K562 (cell line): Measurements from ENCODE around the gene ZSWIM3. TPM values are rescaled to one million over a fixed set of nuclear protein-coding genes. Genes with fewer than 3 reads are reported as not detected.

Experiments
- ATAC-seq: fragments of 200-7000 bp; cut with Tn5 transposase; 3 replicates; pipeline ENCODE4 v1.9.1; 2020; ENCODE audit warnings: moderate library complexity
- BruUV-seq: library from RNA; stranded (reverse); fragments of 400-500 nt; replicated peaks from 2 replicates; lab custom pipeline; 2021; lab: Mats Ljungman, UMichigan
- CTCF ChIA-PET: fragments of 300-600 bp; formaldehyde crosslinking; extraction: SDS; loops from one replicate; lab custom pipeline; 2021; ENCODE audit warnings: low intra/inter-chr PET ratio; lab: Yijun Ruan, JAX
- POLR2A ChIA-PET: fragments of 300-600, 350-650 bp; sonication (Branson Sonifier 250); formaldehyde crosslinking; extraction: SDS; loops from one replicate; lab custom pipeline; 2021; ENCODE audit warnings: antibody characterized with exemption, inconsistent platforms; lab: Yijun Ruan, JAX
- DNase-seq, 4 experiments: peaks; one replicate each; pipeline versions ENCODE4 v3.0.0 to v3.0.0-alpha.2; 2011 to 2018; ENCODE audit warnings: low spot score in 3 of 4, mixed read lengths in 3 of 4; ENCODE audit errors: extremely low read depth in 1 of 4
- FAIRE-seq: peaks from 2 replicates; lab custom pipeline; 2011; peaks lifted over from hg19 to GRCh38; lab: Jason Lieb, UNC
- H2AFZ ChIP-seq: 2 replicates; pipeline ENCODE4 v1.6.0; 2011; ENCODE audit warnings: low read depth, low read length, control low read depth, inconsistent platforms
- H3K27ac ChIP-seq: fragments of 200-600 bp; 3 replicates; pipeline ENCODE4 v1.8.0; 2011; ENCODE audit warnings: low read depth, mild to moderate bottlenecking, control low read depth, inconsistent platforms, low read length, moderate library complexity, mixed read lengths; ENCODE audit errors: extremely low read depth
- H3K27me3 ChIP-seq, 2 experiments: fragments of 300-600 bp in 1 of 2; 2 replicates in 1 of 2; 3 replicates in 1 of 2; pipeline versions ENCODE4 v1.6.0 to v1.8.0; 2011; ENCODE audit warnings: inconsistent platforms in 2 of 2, low read length in 2 of 2, mild to moderate bottlenecking in 1 of 2, mixed read lengths in 1 of 2, moderate library complexity in 1 of 2; ENCODE audit not compliant: control insufficient read depth in 2 of 2, insufficient read depth in 2 of 2
- H3K36me3 ChIP-seq: fragments of 300-600 bp; 3 replicates; pipeline ENCODE4 v1.8.0; 2011; ENCODE audit warnings: mild to moderate bottlenecking, low read length, inconsistent platforms; ENCODE audit not compliant: control insufficient read depth, insufficient read depth
- H3K4me1 ChIP-seq, 2 experiments: fragments of 200-600 bp in 1 of 2; replicated peaks in 1 of 2; 2 replicates in 1 of 2; 3 replicates in 1 of 2; pipeline versions ENCODE4 v1.5.1 to v1.8.0; 2011; ENCODE audit warnings: inconsistent platforms in 2 of 2, low read length in 2 of 2, mild to moderate bottlenecking in 1 of 2, mixed read lengths in 1 of 2, moderate library complexity in 1 of 2; ENCODE audit not compliant: control insufficient read depth in 2 of 2, insufficient read depth in 2 of 2
- H3K4me2 ChIP-seq: 2 replicates; pipeline ENCODE4 v1.6.1; 2011; ENCODE audit warnings: low read length, control low read depth, inconsistent platforms, mixed read lengths; ENCODE audit not compliant: insufficient read depth
- H3K4me3 ChIP-seq: fragments of 200-600 bp; sonication (generic), shearing (Covaris generic); 2 replicates; pipeline ENCODE4 v1.5.1; 2016; ENCODE audit warnings: control low read depth, inconsistent platforms
- H3K79me2 ChIP-seq: fragments of 200-600 bp; 3 replicates; pipeline ENCODE4 v1.8.0; 2011; ENCODE audit warnings: low read length, inconsistent platforms; ENCODE audit not compliant: control insufficient read depth, insufficient read depth
- H3K9ac ChIP-seq, 2 experiments: 2 replicates each; pipeline versions ENCODE4 v1.6.0 to v1.6.1; 2011; ENCODE audit warnings: low read depth in 2 of 2, low read length in 2 of 2, control low read depth in 1 of 2, inconsistent platforms in 1 of 2, mild to moderate bottlenecking in 1 of 2, mixed read lengths in 1 of 2; ENCODE audit not compliant: insufficient read depth in 1 of 2
- H3K9me1 ChIP-seq: one replicate; pipeline ENCODE4 v1.6.0; 2011; ENCODE audit warnings: inconsistent platforms, mild to moderate bottlenecking, low read length, moderate library complexity; ENCODE audit not compliant: control insufficient read depth, insufficient read depth
- H3K9me3 ChIP-seq: replicated peaks from 2 replicates; pipeline ENCODE4 v1.5.1; 2011; ENCODE audit warnings: low read depth, low read length, inconsistent platforms; ENCODE audit not compliant: control insufficient read depth, insufficient read depth
- H4K20me1 ChIP-seq: replicated peaks from 2 replicates; pipeline ENCODE4 v1.6.1; 2011; ENCODE audit warnings: low read length, inconsistent platforms, mixed read lengths; ENCODE audit not compliant: control insufficient read depth, insufficient read depth
- ARID1B ChIP-seq: fragments of 450-650 bp; IDR thresholded peaks from 2 replicates; pipeline ENCODE4 v1.6.1; 2016; ENCODE audit warnings: antibody characterized with exemption, mild to moderate bottlenecking, inconsistent platforms
- ARID3A ChIP-seq: IDR thresholded peaks from 2 replicates; pipeline ENCODE4 v1.6.1; 2012; ENCODE audit warnings: low read depth, low read length, improper control_type of control experiment, borderline replicate concordance
- C11orf30 ChIP-seq: fragments of 450-650 bp; IDR thresholded peaks from 2 replicates; pipeline ENCODE4 v1.6.1; 2016; ENCODE audit warnings: low read depth, mild to moderate bottlenecking
- CBFA2T3 ChIP-seq: fragments of 450-650 bp; IDR thresholded peaks from 2 replicates; pipeline ENCODE4 v1.6.1; 2017
- CHCHD3 ChIP-seq: fragments of 250-450 bp; sonication (Bioruptor Pico); IDR thresholded peaks from 2 replicates; pipeline ENCODE4 v2.1.2; 2022; ENCODE audit warnings: mild to moderate bottlenecking
- MTA2 ChIP-seq: fragments of 450-650 bp; IDR thresholded peaks from 2 replicates; pipeline ENCODE4 v1.6.1; 2016; ENCODE audit warnings: low read depth
- TFAP4 ChIP-seq: sonication (generic); formaldehyde crosslinking; IDR thresholded peaks from 2 replicates; pipeline ENCODE4 v1.8.0; 2022; ENCODE audit warnings: missing genetic modification reagents, mild to moderate bottlenecking, moderate library complexity, borderline replicate concordance
- THRA ChIP-seq: fragments of 450-650 bp; IDR thresholded peaks from 2 replicates; pipeline ENCODE4 v1.6.1; 2017; ENCODE audit warnings: mild to moderate bottlenecking, moderate library complexity
- THRAP3 ChIP-seq: fragments of 450-650 bp; IDR thresholded peaks from 2 replicates; pipeline ENCODE4 v1.6.1; 2016; ENCODE audit warnings: mild to moderate bottlenecking, inconsistent platforms, borderline replicate concordance
- UBTF ChIP-seq, 2 experiments: IDR thresholded peaks; 2 replicates each; pipeline ENCODE4 v1.6.1; 2012; ENCODE audit warnings: improper control_type of control experiment in 2 of 2, low read depth in 2 of 2, low read length in 2 of 2, borderline replicate concordance in 1 of 2
- VEZF1 ChIP-seq: fragments of 200-800 bp; sonication (Bioruptor generic); IDR thresholded peaks from 2 replicates; pipeline ENCODE4 v1.6.1; 2017; ENCODE audit warnings: missing genetic modification characterization, missing compliant biosample characterization
- ZFP30 ChIP-seq: fragments of 250-450 bp; sonication (Bioruptor Pico); IDR thresholded peaks from 2 replicates; pipeline ENCODE4 v1.8.0; 2022; ENCODE audit warnings: moderate library complexity, mild to moderate bottlenecking, inconsistent platforms, borderline replicate concordance
- ZNF766 ChIP-seq: fragments of 200-800 bp; sonication (Bioruptor generic); conservative IDR thresholded peaks from 2 replicates; pipeline ENCODE4 v1.6.1; 2016; ENCODE audit warnings: missing genetic modification characterization, missing compliant biosample characterization
- WGBS: fragments of 100-300 bp; shearing (Covaris generic); methylation state at CpG from one replicate; pipeline ENCODE4 v1.1.6; 2016; ENCODE audit warnings: low coverage, mixed read lengths; ENCODE audit not compliant: insufficient coverage; ENCODE audit errors: missing lambda C conversion rate; 5-methylcytosine and 5-hydroxymethylcytosine counted together
- in situ Hi-C: fragments of 300-500 bp; cut with MboI; formaldehyde crosslinking; loops from 4 replicates; pipeline ENCODE4 v1.15.0; 2018; ENCODE audit warnings: inconsistent platforms, mixed read lengths
- intact Hi-C: fragments of 100-400 bp; cut with micrococcal nuclease; formaldehyde crosslinking; loops from 2 replicates; pipeline ENCODE4 v1.14.2; 2022
- polyA plus RNA-seq, 8 experiments: library from polyadenylated mRNA; depleted of rRNA in 4 of 8; stranded (reverse) in 5 of 8; unstranded in 3 of 8; fragments of >200 nt; fragmentation: Nextera tagmentation in 2 of 8; fragmentation: Illumina TruSeq in 1 of 8; extraction: Ambion mirVana in 2 of 8; extraction: Trizol in 1 of 8; gene quantifications; 2 replicates each; pipeline versions ENCODE4 v1.2.1 to v1.2.3, GENCODE V29; 2011 to 2014; ENCODE audit warnings: inconsistent platforms in 1 of 8, missing spikeins in 1 of 8
- total RNA-seq, 7 experiments: library from RNA; depleted of rRNA in 6 of 7; stranded (reverse); fragments of >200 nt in 6 of 7; fragmentation: Illumina TruSeq in 2 of 7; extraction: Trizol in 2 of 7; gene quantifications; 2 replicates each; pipeline versions ENCODE4 v1.2.1 to v1.2.3, GENCODE V29; 2011 to 2021; ENCODE audit warnings: low replicate concordance in 1 of 7

ZSWIM3 gene
- total and polyA plus RNA-seq, 9 of the 15 experiments (the other 6 are each of a cell fraction or from before 2014, with no cell fraction given) = 1.7 to 4.3 (median 2.9) TPM

- no peak overlapping the region for H3K4me3 ChIP-seq
- TF ChIP-seq TFAP4 (peak; percentile 40; the same call in 1 of the 2 replicates), MTA2 (0 out of 2 replicates have a peak, but pooled peaks have one; percentile 21), CHCHD3 (CRISPR knock-in tag) (no peak), VEZF1 (CRISPR knock-in tag) (peak; percentile 50; the same call in 1 of the 2 replicates), C11orf30 (peak; percentile 75), ZFP30 (no peak), THRA (no peak), CBFA2T3 (peak; percentile 49; the same call in 1 of the 2 replicates), ARID1B (peak; percentile 46), THRAP3 (no peak), ARID3A (no peak), ZNF766 (CRISPR knock-in tag) (no peak), UBTF (IDR thresholded peaks at IDR 0.05; ENCODE audit: borderline replicate concordance in 1 of 2, low read depth in 2 of 2, low read length in 2 of 2) (0 out of 4 replicates have a peak, but pooled peaks of 1 of the 2 experiments have one; percentile 45)
These were observed 21.6 kb upstream of the ZSWIM3 start for GRCh38 chr20:45835825-45836224.

More at GRCh38 chr20:45835825-45836224, 21.6 kb upstream of the ZSWIM3 start:
- Histone ChIP-seq H3K27me3 (no peaks in the 10 kb centered on the region), H3K27ac (peak overlapping the region; percentile 25; the same call in 1 of the 3 replicates), H3K79me2 (no peaks in the 10 kb centered on the region), H4K20me1 (no peaks in the 10 kb centered on the region), H3K4me2 (peak overlapping the region; percentile 60), H3K9me3 (no peaks in the 10 kb centered on the region), H3K9ac (0 out of 4 replicates have a peak overlapping the region, but pooled peaks of 1 of the 2 experiments have one; percentile 2), H3K36me3 (no peaks in the 10 kb centered on the region), H3K9me1 (no peaks in the 10 kb centered on the region), H2AFZ (no peak overlapping the region), H3K4me1 (peaks cover 32 to 39% of the 10 kb centered on the region in 2 experiments)
- intact Hi-C loops = loop anchor here (10.0 kb wide), 1 partner anchor 49 kb away; the partner anchor contains the start of genes SPATA25 and ZSWIM1
- CTCF ChIA-PET = no interaction called here
- DNase-seq (peak; percentile 82 to 84 (median 84)), ATAC-seq (peak; percentile 77), FAIRE-seq (peak; percentile 76)
- 11% methylated on average over 5 of the region's 5 CpGs for WGBS
- in situ Hi-C loops = no loop called here
- POLR2A ChIA-PET = no interaction called here
- no TSS peak for BruUV-seq
